Astrocyte (in vitro differentiated cells and primary cell): ENCODE measurements around the gene MPO.

ENCODE experiments used
- EZH2 ChIP-seq: IDR thresholded peaks from 2 replicates; pipeline ENCODE4 v1.6.1; 2012; ENCODE audit warnings: mild to moderate bottlenecking, low read length, inconsistent platforms; ENCODE audit not compliant: insufficient read depth
- TF ChIP-seq, protein P1 (sequence below): IDR thresholded peaks from 2 replicates; pipeline ENCODE4 v1.5.1; 2011; ENCODE audit warnings: low read depth, mild to moderate bottlenecking, inconsistent platforms, low read length, moderate library complexity; ENCODE audit not compliant: insufficient read depth

DNA sequence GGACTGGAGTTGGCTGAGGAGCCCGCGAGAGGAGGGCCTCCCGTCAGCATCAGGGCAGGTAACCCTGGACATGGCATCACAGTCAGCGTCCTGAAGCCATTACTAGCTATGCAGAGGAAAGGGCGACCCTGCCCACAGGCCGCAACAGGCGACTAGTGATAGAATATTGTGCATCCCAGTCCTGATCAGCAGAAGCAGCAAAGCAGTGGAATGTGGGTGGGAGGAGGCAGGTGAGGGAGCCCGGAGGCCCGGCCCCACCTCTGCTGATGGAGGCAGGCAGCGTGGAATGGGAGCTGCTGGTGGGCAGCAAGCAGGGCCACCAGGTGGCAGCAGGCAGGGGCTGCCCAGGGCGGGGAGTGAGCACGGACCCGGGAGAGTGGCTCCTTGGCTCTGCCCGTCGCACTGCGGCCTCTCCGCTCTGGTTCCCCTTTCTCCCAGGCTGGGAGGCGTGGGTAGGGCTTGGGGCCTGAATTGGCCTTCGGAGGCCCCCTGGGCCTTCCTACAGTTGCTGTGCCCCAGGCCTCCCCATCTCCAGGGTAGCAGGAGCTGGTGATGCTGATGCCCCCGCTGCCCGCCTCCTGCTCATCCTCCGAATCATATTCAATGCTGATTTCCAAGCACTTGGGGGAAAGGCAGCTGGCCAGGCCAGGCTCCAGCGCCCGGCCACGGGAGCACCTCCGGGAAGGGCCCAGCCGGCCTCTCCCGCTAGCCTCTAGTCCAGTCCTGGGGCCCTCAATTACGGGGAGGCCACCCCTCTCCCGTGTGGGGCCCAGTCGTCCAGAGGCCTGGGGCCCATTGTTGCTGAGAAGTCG is 27.6 kb upstream of the MPO start:
- TF ChIP-seq, protein P1, sequence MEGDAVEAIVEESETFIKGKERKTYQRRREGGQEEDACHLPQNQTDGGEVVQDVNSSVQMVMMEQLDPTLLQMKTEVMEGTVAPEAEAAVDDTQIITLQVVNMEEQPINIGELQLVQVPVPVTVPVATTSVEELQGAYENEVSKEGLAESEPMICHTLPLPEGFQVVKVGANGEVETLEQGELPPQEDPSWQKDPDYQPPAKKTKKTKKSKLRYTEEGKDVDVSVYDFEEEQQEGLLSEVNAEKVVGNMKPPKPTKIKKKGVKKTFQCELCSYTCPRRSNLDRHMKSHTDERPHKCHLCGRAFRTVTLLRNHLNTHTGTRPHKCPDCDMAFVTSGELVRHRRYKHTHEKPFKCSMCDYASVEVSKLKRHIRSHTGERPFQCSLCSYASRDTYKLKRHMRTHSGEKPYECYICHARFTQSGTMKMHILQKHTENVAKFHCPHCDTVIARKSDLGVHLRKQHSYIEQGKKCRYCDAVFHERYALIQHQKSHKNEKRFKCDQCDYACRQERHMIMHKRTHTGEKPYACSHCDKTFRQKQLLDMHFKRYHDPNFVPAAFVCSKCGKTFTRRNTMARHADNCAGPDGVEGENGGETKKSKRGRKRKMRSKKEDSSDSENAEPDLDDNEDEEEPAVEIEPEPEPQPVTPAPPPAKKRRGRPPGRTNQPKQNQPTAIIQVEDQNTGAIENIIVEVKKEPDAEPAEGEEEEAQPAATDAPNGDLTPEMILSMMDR, result no peak
- TF ChIP-seq EZH2, result no peak
